Dedifferentiated amniotic fluid mesenchymal stem cell (primary cell): ENCODE results near the gene OR2A12.
"Not testable (repeated sequence)": the region's sequence is repeated elsewhere in the genome, so short reads cannot be mapped to it uniquely, and the experiment has no call there.

Source experiments
- DNase-seq: peaks from one replicate; pipeline ENCODE4 v3.0.0-alpha.2; 2016; ENCODE audit errors: extremely low spot score

Gene OR2A12

DNA sequence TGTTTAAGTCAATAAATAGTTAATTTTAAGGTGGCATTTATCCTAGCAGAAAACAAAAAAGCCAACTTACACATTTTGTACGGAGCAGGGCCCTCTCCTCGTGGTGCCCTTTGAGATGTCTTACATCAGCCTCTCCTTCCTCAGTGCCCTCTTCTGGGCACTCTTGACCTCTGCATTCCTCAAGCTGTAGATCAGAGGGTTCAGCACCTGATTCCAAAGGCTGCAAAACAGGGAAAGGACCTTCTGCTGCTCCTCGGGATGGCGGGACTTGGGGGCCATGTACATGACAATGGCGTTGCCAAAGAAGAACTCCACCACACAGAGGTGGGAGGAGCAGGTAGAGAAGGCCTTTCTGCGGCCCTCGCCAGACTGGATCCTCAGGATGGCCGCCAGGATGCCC lies 32.3 kb downstream of the OR2A12 start:
- no peak for DNase-seq

DNA sequence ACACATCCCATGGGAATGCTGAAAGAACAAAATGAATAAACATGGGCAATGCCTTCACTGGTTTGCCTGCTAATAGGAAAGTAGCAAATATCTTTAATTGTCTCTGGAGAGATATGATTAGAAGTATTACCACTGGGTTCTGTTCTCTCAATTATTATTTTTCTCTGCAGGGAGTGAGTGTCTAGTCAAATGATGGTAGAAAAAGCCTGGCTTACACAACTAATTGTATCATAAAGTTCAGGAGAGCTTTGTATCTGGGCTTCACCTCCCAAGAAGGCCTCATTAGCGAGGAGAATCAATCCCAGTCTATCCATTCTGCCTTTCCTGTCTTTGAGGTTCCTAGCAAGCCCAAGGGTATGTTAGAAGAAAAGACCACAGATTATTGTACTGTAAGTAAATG lies 36.8 kb downstream of the OR2A12 start, which contains the start of gene OR2A14:
Gene OR2A14 (plus strand): TSS at position 301 of the 400 bp plus-strand sequence. CDS start 5,937 bp downstream, outside the sequence.
- no peak for DNase-seq

DNA sequence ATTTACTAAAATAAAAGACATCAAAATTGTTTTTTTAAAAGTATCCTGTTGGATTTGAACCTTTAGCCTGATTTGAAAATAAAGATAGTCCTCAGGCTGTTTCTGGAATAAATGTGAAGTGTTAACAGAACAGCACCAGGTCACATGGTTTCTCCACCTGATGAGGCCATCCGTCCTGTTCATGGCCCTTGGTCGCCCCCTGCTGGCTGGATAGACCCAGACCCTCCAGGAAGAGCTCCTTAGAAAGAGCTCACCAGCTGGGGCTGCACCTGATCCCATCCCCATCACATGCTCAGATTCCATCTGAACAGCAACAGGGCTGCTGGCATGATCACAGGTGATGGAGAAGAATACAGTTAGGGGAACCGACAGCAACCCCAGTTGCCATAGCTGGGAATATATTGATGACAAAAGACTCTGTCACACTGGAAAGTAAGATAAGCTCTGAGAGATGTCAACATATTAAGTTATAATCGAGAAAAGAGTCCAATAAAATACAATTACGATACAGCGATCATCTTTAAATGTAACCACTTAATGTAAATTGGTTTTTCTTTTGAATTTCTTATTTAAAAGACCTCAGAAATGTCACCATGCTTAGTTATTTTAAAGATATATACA lies 41.7 kb downstream of the OR2A12 start:
- peak; percentile 40 for DNase-seq

DNA sequence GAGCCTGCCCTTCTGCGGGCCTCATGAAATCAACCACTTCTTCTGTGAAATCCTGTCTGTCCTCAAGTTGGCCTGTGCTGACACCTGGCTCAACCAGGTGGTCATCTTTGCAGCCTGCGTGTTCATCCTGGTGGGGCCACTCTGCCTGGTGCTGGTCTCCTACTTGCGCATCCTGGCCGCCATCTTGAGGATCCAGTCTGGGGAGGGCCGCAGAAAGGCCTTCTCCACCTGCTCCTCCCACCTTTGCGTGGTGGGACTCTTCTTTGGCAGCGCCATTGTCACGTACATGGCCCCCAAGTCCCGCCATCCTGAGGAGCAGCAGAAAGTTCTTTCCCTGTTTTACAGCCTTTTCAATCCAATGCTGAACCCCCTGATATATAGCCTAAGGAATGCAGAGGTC lies 43.5 kb downstream of the OR2A12 start:
- DNase-seq = not testable (repeated sequence)

DNA sequence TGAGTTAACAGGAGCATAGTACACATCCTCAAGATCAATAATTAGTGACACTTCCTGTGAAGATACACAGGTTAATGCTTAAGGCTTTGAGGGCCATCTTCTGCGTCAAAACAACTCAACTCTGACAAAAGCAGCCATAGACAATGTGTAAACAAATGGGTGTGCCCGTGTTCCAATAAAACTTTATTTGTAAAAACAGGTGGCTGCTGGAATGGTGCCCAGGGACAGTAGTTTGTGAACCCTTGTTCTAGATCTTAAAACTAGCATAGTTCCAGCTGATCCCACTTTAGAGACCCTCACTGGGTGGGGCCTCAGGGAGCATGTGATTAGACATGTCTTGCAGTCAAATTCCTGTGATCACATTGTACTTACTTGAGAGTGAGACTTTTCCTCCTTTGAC lies 44.7 kb downstream of the OR2A12 start:
- DNase-seq = no peak

DNA sequence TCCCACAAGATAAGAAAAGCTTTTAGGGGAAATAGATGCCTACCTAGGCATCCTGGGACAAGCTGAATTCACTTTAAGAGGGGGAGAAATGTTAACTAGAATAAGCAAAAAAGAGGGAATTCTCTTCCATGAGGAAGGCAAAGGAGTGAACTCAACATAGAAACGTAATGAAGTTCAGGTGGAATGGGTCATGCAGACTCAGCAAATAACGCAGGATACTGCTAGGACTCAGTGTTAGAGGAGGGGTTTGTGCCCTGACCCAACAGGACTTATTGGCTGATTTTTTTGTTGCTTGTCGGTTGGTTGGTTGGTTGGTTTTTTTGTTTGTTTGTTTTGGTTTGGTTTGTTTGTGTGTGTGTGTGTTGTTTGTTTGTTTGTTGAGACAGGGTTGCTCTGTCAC lies 46.2 kb downstream of the OR2A12 start:
- DNase-seq = no peak

DNA sequence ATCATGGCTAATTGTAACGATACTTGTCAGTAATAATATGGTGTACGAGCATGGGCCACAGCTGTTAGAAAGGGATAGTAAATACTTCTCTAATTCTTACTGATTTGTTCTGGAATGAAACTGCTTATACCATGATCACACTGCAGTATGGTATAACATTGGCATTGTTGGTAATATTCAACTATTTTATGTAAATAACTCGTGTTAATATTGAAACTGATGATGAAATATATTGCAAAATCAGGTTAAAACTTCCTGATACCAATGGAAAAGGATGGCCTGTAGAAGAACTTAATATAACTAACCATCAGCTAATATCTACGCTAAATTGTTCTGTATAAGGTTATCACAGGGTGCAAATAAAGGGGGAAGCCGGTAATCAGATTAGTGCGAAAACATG lies 47.2 kb downstream of the OR2A12 start:
- no peak for DNase-seq

DNA sequence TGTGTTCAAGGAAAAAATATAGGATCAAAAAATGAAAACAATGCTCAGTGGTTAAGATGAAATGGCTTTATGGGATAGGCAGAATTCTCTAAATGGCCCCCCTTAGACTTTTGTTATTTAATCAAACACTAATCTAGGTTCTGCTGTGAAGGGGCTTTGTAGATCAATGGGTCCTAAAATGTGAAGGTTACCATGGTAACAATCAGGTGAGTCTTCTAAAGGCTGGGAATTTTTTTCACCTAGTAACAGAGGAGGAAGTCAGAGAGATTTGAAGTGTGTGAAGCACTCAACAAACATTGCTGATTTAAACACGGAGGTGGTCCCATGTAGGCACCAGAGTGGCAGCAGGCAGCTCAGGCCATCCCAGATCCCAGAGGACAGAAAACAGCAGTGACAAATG lies 48.0 kb downstream of the OR2A12 start:
- no peak for DNase-seq

DNA sequence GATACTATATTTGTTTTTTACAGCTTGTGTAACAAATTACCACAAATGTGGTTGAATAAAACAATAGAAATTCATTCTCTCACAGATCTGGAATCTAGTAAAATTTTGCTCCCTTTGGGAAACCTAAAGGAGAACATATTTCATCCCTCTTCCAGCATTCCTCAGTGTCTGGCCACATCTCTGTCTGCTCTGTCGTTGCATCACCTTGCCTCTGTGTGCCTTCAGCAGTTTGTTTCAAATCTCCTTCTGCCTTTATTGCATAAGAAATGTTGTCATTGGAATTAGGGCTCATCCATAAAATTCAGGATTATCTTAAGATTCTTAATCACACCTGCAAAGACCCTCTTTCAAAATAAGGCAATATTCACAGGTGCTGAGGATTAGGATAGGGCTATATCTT lies 51.4 kb downstream of the OR2A12 start:
- DNase-seq = no peak

DNA sequence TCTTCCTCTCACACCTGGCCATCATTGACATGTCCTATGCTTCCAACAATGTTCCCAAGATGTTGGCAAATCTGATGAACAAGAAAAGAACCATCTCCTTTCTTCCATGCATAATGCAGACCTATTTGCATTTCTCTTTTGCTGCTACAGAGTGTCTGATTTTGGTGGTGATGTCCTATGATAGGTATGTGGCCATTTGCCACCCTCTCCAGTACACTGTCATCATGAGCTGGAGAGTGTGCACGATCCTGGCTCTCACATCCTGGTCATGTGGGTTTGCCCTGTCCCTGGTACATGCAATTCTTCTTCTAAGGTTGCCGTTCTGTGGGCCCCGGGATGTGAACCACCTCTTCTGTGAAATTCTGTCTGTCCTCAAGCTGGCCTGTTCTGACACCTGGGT lies 56.1 kb downstream of the OR2A12 start:
- no peak for DNase-seq

DNA sequence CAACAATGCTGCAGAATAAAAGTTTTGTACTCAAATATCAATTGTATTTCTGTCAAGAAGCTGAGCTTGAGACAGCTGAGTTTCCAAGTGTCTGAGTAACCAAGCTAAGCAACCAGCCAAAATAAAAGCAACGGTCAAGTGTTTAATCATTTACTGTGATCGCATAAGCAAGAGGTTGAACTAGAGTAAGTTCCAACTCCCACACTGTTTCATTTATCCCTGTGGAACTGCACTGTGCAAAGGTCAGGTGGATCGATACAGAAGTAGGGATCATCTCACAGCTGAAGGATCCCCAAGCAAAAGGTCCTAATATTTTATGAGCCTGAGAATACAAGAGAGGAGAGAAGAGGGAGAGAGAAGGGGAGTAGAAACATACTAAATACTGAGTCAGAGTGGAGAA lies 58.3 kb downstream of the OR2A12 start:
- DNase-seq = no peak

DNA sequence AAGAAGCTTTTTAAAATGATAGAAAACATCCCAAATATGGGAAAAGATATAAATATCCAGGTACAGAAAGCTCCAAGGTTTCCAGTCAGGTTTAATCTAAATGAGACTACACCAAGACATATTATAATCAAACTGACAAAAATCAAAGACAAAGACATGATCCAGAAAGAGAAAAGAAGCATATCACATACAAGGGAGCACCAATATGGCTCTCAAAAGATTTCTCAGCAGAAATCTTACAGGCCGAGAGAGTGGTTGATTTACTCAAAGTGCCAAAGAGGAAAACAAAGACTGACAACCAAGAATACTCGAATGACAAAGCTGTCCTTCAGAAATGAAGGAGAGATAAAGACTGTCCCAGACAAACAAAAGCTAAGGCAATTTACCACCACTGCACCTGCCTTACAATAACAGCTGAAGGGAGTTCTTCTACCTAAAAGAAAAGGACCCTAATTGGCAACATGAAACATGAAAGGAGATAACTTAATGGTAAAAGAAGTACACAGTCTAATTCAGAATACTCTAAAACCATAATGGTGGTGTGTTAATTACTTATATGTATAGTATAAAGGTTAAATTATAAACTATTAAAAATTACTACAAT lies 62.2 kb downstream of the OR2A12 start:
- no peak for DNase-seq
